ENCODE data around the gene FBXL7. TPM values are rescaled to one million over a fixed set of nuclear protein-coding genes. Genes with fewer than 3 reads are reported as not detected.

Gene FBXL7
- polyA plus RNA-seq, 1 donor from 2014 or later = 0.24 TPM

- Histone ChIP-seq H3K79me2 (replicated peaks; ENCODE audit: insufficient read depth, low read length) (peaks cover 3% of the 10 kb centered on the region), H3K9ac (ENCODE audit: low read length) (no peak overlapping the region), H2AFZ (ENCODE audit: low read depth, low read length) (no peak overlapping the region), H3K4me2 (ENCODE audit: low read length) (no peak overlapping the region), H3K27me3 (ENCODE audit: insufficient read depth, low read depth, low read length) (no peaks in the 10 kb centered on the region), H3K4me3 (ENCODE audit: low read length) (no peak overlapping the region), H3K9me2 (ENCODE audit: insufficient read depth, low read length) (no peaks in the 10 kb centered on the region), H4K20me1 (ENCODE audit: insufficient read depth) (no peaks in the 10 kb centered on the region), H3K9me3 (ENCODE audit: low read length) (no peaks in the 10 kb centered on the region), H3K36me3 (ENCODE audit: insufficient read depth, low read length) (no peaks in the 10 kb centered on the region), H3F3A (ENCODE audit: insufficient read depth, low read length, poor library complexity, severe bottlenecking) (no peaks in the 10 kb centered on the region), H3K27ac (ENCODE audit: low read length) (no peak overlapping the region)
- TF ChIP-seq MXI1 (conservative IDR thresholded peaks at IDR 0.05; ENCODE audit: poor library complexity, severe bottlenecking) = no peak
These were observed 297.1 kb downstream of the FBXL7 start for GRCh38 chr5:15797116-15797515.

GRCh38 chr5:15798006-15798405 is 298.0 kb downstream of the FBXL7 start:
- Histone ChIP-seq H3K79me2 (replicated peaks; ENCODE audit: insufficient read depth, low read length) (peaks cover 3% of the 10 kb centered on the region), H3K27ac (ENCODE audit: low read length) (no peak overlapping the region), H3K36me3 (ENCODE audit: insufficient read depth, low read length) (no peaks in the 10 kb centered on the region), H2AFZ (ENCODE audit: low read depth, low read length) (no peak overlapping the region), H3K9me3 (ENCODE audit: low read length) (no peaks in the 10 kb centered on the region), H3F3A (ENCODE audit: insufficient read depth, low read length, poor library complexity, severe bottlenecking) (no peaks in the 10 kb centered on the region), H3K9ac (ENCODE audit: low read length) (no peak overlapping the region), H3K4me2 (ENCODE audit: low read length) (no peak overlapping the region), H4K20me1 (ENCODE audit: insufficient read depth) (no peaks in the 10 kb centered on the region), H3K27me3 (ENCODE audit: insufficient read depth, low read depth, low read length) (no peaks in the 10 kb centered on the region), H3K9me2 (ENCODE audit: insufficient read depth, low read length) (no peaks in the 10 kb centered on the region), H3K4me3 (ENCODE audit: low read length) (no peak overlapping the region)
- TF ChIP-seq CTCF (IDR thresholded peaks at IDR 0.05; ENCODE audit: poor library complexity, severe bottlenecking) (no peak), TAF1 (IDR thresholded peaks at IDR 0.05; ENCODE audit: low read depth) (no peak), EP300 (conservative IDR thresholded peaks at IDR 0.05; ENCODE audit: poor library complexity, severe bottlenecking) (no peak), MXI1 (conservative IDR thresholded peaks at IDR 0.05; ENCODE audit: poor library complexity, severe bottlenecking) (no peak)

DNA sequence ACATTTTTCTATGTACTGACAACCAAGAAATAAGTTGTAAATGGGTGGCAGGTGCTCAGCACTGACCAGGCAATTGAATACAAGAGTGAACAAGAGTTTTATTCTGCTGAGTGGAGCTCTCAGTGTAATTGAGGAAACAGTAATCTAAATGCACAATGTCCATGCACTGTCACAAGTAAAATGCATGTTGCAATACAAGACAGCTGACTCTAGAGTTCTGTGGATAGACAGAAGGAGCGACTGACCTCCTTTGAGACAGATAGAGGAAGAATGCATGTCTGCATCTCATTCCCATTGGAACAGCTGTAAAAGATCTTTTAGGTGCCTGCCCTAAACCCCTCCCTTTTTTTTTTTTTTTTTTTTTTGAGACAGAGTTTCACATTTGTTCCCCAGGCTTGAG is 299.0 kb downstream of the FBXL7 start:
- H3K9me2 ChIP-seq (ENCODE audit: insufficient read depth, low read length) = no peaks in the 10 kb centered on the region
- no peak overlapping the region for H3K27ac ChIP-seq (ENCODE audit: low read length)
- no peaks in the 10 kb centered on the region for H3F3A ChIP-seq (ENCODE audit: insufficient read depth, low read length, poor library complexity, severe bottlenecking)
- no peak overlapping the region for H3K4me2 ChIP-seq (ENCODE audit: low read length)
- peaks cover 3% of the 10 kb centered on the region for H3K79me2 ChIP-seq (replicated peaks; ENCODE audit: insufficient read depth, low read length)
- no peaks in the 10 kb centered on the region for H3K27me3 ChIP-seq (ENCODE audit: insufficient read depth, low read depth, low read length)
- H2AFZ ChIP-seq (ENCODE audit: low read depth, low read length) = no peak overlapping the region
- TF ChIP-seq SMC3 (conservative IDR thresholded peaks at IDR 0.05; ENCODE audit: poor library complexity) (no peak), MXI1 (conservative IDR thresholded peaks at IDR 0.05; ENCODE audit: poor library complexity, severe bottlenecking) (no peak), CTCF (IDR thresholded peaks at IDR 0.05; ENCODE audit: poor library complexity, severe bottlenecking) (no peak), REST (IDR thresholded peaks at IDR 0.05; ENCODE audit: borderline replicate concordance) (no peak), EZH2 (IDR thresholded peaks at IDR 0.05; ENCODE audit: borderline replicate concordance, insufficient read depth, low read length, poor library complexity, severe bottlenecking) (no peak), EP300 (conservative IDR thresholded peaks at IDR 0.05; ENCODE audit: poor library complexity, severe bottlenecking) (no peak), RAD21 (conservative IDR thresholded peaks at IDR 0.05) (no peak), TAF1 (IDR thresholded peaks at IDR 0.05; ENCODE audit: low read depth) (no peak)
- no peak overlapping the region for H3K4me3 ChIP-seq (ENCODE audit: low read length)
- H3K36me3 ChIP-seq (ENCODE audit: insufficient read depth, low read length) = no peaks in the 10 kb centered on the region
- H3K9ac ChIP-seq (ENCODE audit: low read length) = no peak overlapping the region
- H3K9me3 ChIP-seq (ENCODE audit: low read length) = no peaks in the 10 kb centered on the region
- no peaks in the 10 kb centered on the region for H4K20me1 ChIP-seq (ENCODE audit: insufficient read depth)
